NOMO-1 (cell line): ENCODE data around the gene DCN.

Source experiments
- DNase-seq, 2 experiments: peaks; one replicate each; lab custom pipeline; 2025; ENCODE audit not compliant: unreplicated experiment in 2 of 2; lab: John Stamatoyannopoulos, UW

The DCN gene

GRCh38 chr12:91104812-91105466 is 77.7 kb downstream of the DCN start:
- DNase-seq: no peak

GRCh38 chr12:91103624-91104023 is 79.0 kb downstream of the DCN start:
- no peak for DNase-seq

- DNase-seq: no peak
Observed at GRCh38 chr12:91103101-91103500, 79.5 kb downstream of the DCN start.

GRCh38 chr12:91100906-91101305 is 81.7 kb downstream of the DCN start:
- DNase-seq: peak in 1 of 2 experiments; percentile 3

- DNase-seq: no peak
Observed at GRCh38 chr12:91099836-91100235, 82.8 kb downstream of the DCN start.

GRCh38 chr12:91099341-91099740 is 83.3 kb downstream of the DCN start:
- no peak for DNase-seq

- no peak for DNase-seq
Observed at GRCh38 chr12:91098941-91099340, 83.7 kb downstream of the DCN start.

- peak in 1 of 2 experiments; percentile 9 for DNase-seq
Observed at GRCh38 chr12:91098461-91098860, 84.2 kb downstream of the DCN start.

GRCh38 chr12:91094957-91095356 is 87.7 kb downstream of the DCN start:
- no peak for DNase-seq

- DNase-seq: peak in 1 of 2 experiments; percentile 8
Observed at GRCh38 chr12:91094032-91094662, 88.5 kb downstream of the DCN start.

- DNase-seq: no peak
Observed at GRCh38 chr12:91093341-91093740, 89.3 kb downstream of the DCN start.

GRCh38 chr12:91091916-91092715 is 90.5 kb downstream of the DCN start:
- DNase-seq: no peak
